Measurements from ENCODE around the gene INPP1.

Gene INPP1, protein sequence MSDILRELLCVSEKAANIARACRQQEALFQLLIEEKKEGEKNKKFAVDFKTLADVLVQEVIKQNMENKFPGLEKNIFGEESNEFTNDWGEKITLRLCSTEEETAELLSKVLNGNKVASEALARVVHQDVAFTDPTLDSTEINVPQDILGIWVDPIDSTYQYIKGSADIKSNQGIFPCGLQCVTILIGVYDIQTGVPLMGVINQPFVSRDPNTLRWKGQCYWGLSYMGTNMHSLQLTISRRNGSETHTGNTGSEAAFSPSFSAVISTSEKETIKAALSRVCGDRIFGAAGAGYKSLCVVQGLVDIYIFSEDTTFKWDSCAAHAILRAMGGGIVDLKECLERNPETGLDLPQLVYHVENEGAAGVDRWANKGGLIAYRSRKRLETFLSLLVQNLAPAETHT

DNA sequence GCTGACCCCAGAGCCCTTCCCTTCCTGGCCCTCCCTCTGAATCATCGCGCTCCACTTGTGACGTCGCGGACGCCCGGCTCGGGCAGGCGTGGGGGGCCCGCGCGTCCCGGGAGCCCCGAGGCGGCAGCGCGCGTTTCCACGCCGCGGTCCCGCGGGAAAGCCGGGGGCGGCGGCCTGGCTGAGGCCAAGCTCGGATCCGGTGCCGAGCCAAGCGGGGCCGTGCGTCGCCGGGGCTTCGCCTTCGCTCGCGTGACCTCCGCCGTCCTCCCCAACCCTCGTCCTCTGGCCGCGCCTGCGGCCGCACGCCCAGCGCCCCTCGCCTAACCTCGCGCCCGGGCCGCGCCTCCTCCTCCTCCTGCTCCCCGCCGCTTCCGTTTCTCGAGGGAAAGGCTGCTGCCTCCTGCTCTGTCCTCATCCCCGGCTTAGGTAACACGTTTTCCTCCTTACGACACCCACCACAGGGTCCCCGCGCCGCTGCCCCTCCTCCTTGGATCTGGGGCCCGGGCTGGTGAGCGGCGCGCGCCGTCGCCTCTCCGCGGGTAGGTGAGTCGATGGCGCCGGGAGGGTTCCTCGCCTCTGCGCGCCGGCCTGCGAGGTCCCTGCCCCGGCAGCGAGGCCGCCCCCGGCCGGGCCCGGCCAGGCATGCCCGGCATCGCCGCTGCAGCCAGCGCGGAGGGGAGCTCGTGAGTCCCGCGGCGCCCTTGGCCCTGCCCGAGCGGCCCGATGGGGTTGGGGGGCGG is at the start of gene INPP1:
Gene INPP1, plus strand, starts transcription at position 54 of the 740 bp plus-strand sequence. CDS start 16,514 bp downstream, outside the sequence.
- TF ChIP-seq, protein P1, sequence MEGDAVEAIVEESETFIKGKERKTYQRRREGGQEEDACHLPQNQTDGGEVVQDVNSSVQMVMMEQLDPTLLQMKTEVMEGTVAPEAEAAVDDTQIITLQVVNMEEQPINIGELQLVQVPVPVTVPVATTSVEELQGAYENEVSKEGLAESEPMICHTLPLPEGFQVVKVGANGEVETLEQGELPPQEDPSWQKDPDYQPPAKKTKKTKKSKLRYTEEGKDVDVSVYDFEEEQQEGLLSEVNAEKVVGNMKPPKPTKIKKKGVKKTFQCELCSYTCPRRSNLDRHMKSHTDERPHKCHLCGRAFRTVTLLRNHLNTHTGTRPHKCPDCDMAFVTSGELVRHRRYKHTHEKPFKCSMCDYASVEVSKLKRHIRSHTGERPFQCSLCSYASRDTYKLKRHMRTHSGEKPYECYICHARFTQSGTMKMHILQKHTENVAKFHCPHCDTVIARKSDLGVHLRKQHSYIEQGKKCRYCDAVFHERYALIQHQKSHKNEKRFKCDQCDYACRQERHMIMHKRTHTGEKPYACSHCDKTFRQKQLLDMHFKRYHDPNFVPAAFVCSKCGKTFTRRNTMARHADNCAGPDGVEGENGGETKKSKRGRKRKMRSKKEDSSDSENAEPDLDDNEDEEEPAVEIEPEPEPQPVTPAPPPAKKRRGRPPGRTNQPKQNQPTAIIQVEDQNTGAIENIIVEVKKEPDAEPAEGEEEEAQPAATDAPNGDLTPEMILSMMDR (IDR thresholded peaks at IDR 0.05), result no peak

DNA sequence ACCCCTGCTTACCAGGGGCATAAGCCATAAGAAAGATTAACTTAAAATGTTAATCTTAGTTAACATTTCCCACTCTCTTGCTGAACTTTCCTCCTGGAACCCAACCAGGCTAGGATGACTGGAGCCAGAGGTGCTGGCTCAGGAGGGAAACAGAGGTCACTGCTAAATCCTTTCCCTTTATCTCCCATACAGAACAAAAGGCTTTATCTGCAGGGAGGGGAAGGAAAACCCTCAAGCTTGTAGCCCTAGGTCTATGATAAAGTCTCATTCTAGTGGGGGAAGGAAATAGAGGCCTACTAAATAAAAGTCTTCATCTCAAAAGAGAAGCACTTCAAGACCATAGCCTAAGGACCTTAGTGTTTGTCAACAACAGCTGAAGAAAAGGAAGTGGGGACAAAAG is 42.4 kb upstream of the INPP1 start:
- TF ChIP-seq, protein P1 (IDR thresholded peaks at IDR 0.05), result no peak

DNA sequence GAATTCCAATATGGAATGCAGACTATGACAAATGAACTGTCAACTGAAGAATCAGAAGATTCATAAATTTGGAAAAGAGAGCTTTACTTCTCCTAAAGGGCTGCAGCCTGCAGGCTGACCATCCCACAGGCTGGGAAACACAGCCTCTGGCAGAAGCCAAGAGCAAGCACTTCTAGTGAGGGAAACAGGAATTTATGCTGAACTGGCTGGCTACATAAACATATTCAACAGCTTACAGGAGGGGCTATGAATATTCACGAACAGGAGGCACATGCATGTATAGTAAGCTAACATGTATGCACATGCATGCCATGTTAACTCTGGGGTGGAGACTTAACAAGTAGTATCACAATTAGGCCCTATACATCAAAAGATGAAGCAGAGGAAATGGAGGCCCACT is 41.3 kb upstream of the INPP1 start:
- TF ChIP-seq, protein P1 (IDR thresholded peaks at IDR 0.05), result no peak

DNA sequence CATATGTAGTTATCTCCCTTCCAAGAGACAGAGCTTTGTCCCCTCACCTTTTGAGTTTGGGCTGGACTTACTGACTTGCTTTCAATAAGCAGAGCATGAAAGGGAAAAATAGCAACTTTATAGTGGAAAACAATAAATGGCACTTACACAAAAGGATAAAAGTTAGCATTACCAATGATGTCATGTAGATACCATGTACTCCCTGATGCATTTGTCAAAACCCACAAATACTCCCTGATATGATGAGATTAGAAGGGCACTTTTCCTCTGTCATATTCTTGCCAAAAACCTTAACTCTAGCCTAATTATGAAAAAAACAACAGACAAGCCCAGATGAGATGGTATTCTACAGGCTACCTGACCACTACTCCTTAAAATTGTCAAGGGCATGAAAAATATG is 39.7 kb upstream of the INPP1 start:
- TF ChIP-seq, protein P1 (IDR thresholded peaks at IDR 0.05), result no peak

DNA sequence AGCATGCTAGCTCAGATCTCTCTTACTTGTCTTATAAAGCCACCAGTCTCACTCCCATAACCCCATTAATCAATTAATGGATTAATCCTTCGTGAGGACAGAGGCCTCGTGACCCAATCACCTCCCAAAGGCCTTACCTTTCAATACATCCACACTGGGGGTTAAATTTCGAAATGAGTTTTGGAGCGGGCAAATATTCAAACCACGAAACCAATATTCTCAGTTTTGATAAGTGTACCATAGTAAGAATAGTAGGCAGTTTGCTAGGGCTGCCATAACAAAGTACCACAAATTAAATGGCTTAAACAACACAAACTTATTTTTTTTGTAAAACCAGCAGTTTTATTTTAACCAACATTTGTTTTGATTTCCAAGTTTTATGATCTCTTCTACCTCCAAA is 39.0 kb upstream of the INPP1 start:
- TF ChIP-seq, protein P1 (IDR thresholded peaks at IDR 0.05), result no peak

DNA sequence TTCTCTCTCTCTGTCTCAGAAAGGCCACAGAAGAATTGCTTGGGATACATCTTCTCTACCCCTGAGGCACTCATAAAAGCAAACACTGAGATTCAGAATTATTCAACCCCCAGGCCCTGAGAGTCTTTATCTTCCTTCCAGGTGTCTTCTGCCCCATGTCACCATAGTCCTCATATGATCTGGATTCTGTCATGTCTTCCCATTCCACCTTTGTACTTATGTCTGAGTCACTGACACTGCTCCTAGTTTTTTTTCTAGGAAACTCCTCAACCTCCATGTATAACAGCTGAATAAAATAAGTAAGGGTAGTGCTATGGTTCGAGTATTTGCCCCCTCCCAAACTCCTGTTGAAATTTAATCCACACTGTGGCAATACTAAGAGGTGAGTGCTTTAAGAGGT is 35.4 kb upstream of the INPP1 start:
- TF ChIP-seq, protein P1 (IDR thresholded peaks at IDR 0.05), result no peak

DNA sequence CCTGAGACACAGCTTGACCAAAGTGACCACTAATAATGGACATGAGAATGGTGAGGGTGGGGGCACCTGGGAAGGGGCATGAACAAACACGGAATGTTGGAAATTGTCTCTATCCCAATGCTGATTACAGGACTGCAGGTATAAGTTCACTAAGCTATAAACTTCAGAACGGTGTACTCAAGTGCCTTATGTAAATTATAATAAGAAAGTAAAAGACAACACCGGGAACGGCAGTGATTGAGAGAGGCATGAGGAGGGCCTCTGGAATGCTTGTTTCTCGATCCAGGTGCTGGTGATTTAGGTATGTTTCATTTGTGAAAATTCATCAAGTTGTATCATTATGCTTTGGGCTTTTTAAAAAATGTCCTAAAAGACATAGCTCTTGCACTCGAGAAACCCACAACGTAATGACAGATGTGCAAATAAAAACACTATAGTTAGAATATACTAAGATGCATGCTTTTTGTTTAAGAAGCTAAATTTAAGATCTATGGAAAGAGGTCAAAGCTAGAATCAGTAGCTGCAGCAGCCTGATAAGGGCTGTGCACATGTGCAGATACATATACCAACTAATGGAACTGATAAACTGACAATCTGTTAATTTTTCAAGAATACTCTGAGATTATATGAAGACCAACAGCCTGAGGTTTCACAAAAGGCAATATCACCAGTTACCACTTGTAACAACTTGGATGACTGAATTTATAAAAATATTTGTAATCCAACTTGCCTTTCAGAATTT is 31.3 kb upstream of the INPP1 start:
- TF ChIP-seq, protein P1 (IDR thresholded peaks at IDR 0.05), result no peak

Data from LNCAP (cell line).